Thyroid gland (tissue), 4 donors: ENCODE data around the gene SYDE2.

Experiments
- POLR2A ChIP-seq, 2 donors: fragments of 450-650 bp; IDR thresholded peaks; one replicate each; pipeline ENCODE4 v1.6.1; 2017; ENCODE audit warnings: antibody characterized with exemption in 2 of 2, mild to moderate bottlenecking in 2 of 2, moderate library complexity in 1 of 2
- TF ChIP-seq, protein P1 (sequence below), 6 experiments: fragments of 200-600 bp in 3 of 6; fragments of 450-650 bp in 3 of 6; sonication (generic) in 3 of 6; IDR thresholded peaks; one replicate each; pipeline ENCODE4 v1.5.1; 2016 to 2019; ENCODE audit warnings: antibody characterized with exemption in 6 of 6, mild to moderate bottlenecking in 2 of 6, inconsistent platforms in 1 of 6, moderate library complexity in 1 of 6

GRCh38 chr1:85229574-85230097, 28.8 kb upstream of the SYDE2 start:
- TF ChIP-seq, protein P1, sequence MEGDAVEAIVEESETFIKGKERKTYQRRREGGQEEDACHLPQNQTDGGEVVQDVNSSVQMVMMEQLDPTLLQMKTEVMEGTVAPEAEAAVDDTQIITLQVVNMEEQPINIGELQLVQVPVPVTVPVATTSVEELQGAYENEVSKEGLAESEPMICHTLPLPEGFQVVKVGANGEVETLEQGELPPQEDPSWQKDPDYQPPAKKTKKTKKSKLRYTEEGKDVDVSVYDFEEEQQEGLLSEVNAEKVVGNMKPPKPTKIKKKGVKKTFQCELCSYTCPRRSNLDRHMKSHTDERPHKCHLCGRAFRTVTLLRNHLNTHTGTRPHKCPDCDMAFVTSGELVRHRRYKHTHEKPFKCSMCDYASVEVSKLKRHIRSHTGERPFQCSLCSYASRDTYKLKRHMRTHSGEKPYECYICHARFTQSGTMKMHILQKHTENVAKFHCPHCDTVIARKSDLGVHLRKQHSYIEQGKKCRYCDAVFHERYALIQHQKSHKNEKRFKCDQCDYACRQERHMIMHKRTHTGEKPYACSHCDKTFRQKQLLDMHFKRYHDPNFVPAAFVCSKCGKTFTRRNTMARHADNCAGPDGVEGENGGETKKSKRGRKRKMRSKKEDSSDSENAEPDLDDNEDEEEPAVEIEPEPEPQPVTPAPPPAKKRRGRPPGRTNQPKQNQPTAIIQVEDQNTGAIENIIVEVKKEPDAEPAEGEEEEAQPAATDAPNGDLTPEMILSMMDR (IDR thresholded peaks at IDR 0.05), result no peak
- TF ChIP-seq POLR2A (IDR thresholded peaks at IDR 0.05), result no peak
